Measurements from ENCODE around the gene LTB4R2.

Gene LTB4R2

DNA sequence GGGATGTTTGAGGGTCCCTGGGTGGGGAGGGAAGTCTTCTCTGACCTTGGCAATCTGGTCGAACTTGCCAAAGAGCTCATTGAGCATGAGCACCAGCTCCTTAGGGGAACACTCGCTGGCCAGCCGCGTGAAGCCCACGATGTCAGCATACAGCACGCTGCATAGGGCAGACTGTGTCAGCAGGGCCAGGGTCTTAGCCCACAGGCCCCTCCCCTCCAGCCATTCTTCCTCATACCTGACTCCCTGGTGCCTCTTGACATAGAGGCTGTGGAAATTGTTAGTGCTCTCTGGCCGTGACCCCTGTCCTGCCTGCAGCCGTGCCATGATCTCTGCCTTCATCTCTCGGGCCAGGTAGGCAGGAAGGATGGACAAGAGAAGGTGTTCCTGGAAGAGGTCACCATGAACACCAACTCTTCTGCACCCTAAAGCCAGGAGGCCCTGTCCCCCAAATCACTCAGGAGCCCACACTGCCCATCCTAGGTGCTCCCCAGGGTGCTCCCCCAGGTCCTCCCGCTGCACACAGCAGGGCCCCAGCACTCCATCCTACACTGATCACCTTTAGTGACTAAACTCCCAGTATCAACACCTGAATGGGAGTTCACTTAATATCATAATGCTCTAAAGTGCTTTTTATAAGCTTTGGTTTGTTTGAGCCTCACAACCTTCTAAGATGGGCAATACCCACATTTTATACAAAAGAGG is 21.2 kb downstream of the LTB4R2 start (continued):
- TF ChIP-seq, protein P1, sequence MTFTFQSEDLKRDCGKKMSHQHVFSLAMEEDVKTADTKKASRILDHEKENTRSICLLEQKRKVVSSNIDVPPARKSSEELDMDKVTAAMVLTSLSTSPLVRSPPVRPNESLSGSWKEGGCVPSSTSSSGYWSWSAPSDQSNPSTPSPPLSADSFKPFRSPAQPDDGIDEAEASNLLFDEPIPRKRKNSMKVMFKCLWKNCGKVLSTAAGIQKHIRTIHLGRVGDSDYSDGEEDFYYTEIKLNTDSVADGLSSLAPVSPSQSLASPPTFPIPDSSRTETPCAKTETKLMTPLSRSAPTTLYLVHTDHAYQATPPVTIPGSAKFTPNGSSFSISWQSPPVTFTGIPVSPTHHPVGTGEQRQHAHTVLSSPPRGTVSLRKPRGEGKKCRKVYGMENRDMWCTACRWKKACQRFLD (tag by site-specific recombination; IDR thresholded peaks at IDR 0.05): no peak
- TF ChIP-seq ZBTB11 (tag by site-specific recombination; conservative IDR thresholded peaks at IDR 0.05; ENCODE audit: low read depth): no peak
- TF ChIP-seq ZFP37 (tag by site-specific recombination; IDR thresholded peaks at IDR 0.05): no peak
- TF ChIP-seq ZNF354C (tag by site-specific recombination; IDR thresholded peaks at IDR 0.05; ENCODE audit: borderline replicate concordance, low read depth): no peak
- no peak for TF ChIP-seq ZNF133 (tag by site-specific recombination; IDR thresholded peaks at IDR 0.05)
- TF ChIP-seq SETDB1 (IDR thresholded peaks at IDR 0.05; ENCODE audit: insufficient read length, low read length): no peak
- no peak for TF ChIP-seq ZNF473 (tag by site-specific recombination; IDR thresholded peaks at IDR 0.05)

GRCh38 chr14:24331731-24332267 is 21.9 kb downstream of the LTB4R2 start:
- POLR2A ChIA-PET: interaction anchor here (0.6 to 2.6 kb wide), 3 partner anchors 110 to 143 kb away, joined by 3 to 12 read pairs (median 5); partner anchors contain the start of genes IPO4 and SDR39U1
- H3K4me3 ChIP-seq (ENCODE audit: low read depth, low read length): no peak overlapping the region
- CTCF ChIA-PET: interaction anchor here (0.6 to 16.9 kb wide), 12 partner anchors 13 to 317 kb away, joined by 3 to 468 read pairs (median 4); partner anchors contain the start of genes CBLN3 and KHNYN

More at GRCh38 chr14:24331731-24332267, 21.9 kb downstream of the LTB4R2 start:
- no peaks in the 10 kb centered on the region for H3K9me3 ChIP-seq (ENCODE audit: control insufficient read depth, insufficient read depth, low read depth, low read length)
- peaks cover 4% of the 10 kb centered on the region; the same call in 1 of the 2 replicates for H3K4me1 ChIP-seq (ENCODE audit: control insufficient read depth, insufficient read depth, low read length)
- H3K27ac ChIP-seq (ENCODE audit: extremely low read depth, low read depth, low read length): no peak overlapping the region
- no peaks in the 10 kb centered on the region for H3K36me3 ChIP-seq (ENCODE audit: control insufficient read depth in 2 of 2, insufficient read depth in 1 of 2, low read length in 2 of 2)
- TF ChIP-seq ZNF529 (tag by site-specific recombination; IDR thresholded peaks at IDR 0.05; ENCODE audit: insufficient replicate concordance) (no peak), ATF2 (tag by site-specific recombination; IDR thresholded peaks at IDR 0.05; ENCODE audit: low read depth) (no peak), ZNF394 (tag by site-specific recombination; IDR thresholded peaks at IDR 0.05; ENCODE audit: borderline replicate concordance) (no peak), ZNF341 (tag by site-specific recombination; IDR thresholded peaks at IDR 0.05; ENCODE audit: low read depth) (no peak), KLF16 (tag by site-specific recombination; IDR thresholded peaks at IDR 0.05) (no peak), ZNF146 (tag by site-specific recombination; IDR thresholded peaks at IDR 0.05) (no peak)
- TF ChIP-seq, protein P2, sequence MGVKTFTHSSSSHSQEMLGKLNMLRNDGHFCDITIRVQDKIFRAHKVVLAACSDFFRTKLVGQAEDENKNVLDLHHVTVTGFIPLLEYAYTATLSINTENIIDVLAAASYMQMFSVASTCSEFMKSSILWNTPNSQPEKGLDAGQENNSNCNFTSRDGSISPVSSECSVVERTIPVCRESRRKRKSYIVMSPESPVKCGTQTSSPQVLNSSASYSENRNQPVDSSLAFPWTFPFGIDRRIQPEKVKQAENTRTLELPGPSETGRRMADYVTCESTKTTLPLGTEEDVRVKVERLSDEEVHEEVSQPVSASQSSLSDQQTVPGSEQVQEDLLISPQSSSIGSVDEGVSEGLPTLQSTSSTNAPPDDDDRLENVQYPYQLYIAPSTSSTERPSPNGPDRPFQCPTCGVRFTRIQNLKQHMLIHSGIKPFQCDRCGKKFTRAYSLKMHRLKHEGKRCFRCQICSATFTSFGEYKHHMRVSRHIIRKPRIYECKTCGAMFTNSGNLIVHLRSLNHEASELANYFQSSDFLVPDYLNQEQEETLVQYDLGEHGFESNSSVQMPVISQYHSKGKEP (tag by site-specific recombination; IDR thresholded peaks at IDR 0.05): no peak
